HEK293T (cell line): ENCODE data around the gene ZNF638.

Experiments used
- ELF4 ChIP-seq: fragments of 450-650 bp; IDR thresholded peaks from 2 replicates; pipeline ENCODE4 v1.6.1; 2017; ENCODE audit warnings: antibody characterized with exemption
- SUZ12 ChIP-seq: fragments of 450-650 bp; IDR thresholded peaks from 2 replicates; pipeline ENCODE4 v1.6.1; 2016; ENCODE audit warnings: mild to moderate bottlenecking
- ZNF384 ChIP-seq: fragments of 450-650 bp; IDR thresholded peaks from 2 replicates; pipeline ENCODE4 v1.6.1; 2016

GRCh38 chr2:71347517-71347916 lies 15.9 kb downstream of the ZNF638 start:
- TF ChIP-seq ELF4 = no peak
- TF ChIP-seq SUZ12 = no peak
- no peak for TF ChIP-seq ZNF384
